HepG2 (cell line): ENCODE measurements around the gene BCL2L2. TPM values are rescaled to one million over a fixed set of nuclear protein-coding genes. Genes with fewer than 3 reads are reported as not detected.
A peak's percentile ranks its signal among the peaks of the same experiment; 100 is the strongest.

Source experiments
- ARNTL ChIP-seq: sonication (generic); formaldehyde crosslinking; IDR thresholded peaks from 2 replicates; pipeline ENCODE4 v1.4.0; 2020; ENCODE audit warnings: mild to moderate bottlenecking, missing genetic modification reagents
- GLI4 ChIP-seq: sonication (generic); formaldehyde crosslinking; IDR thresholded peaks from 2 replicates; pipeline ENCODE4 v1.5.1; 2020; ENCODE audit warnings: missing genetic modification reagents, mild to moderate bottlenecking, moderate library complexity, borderline replicate concordance
- KAT2B ChIP-seq: fragments of 150-350 bp; IDR thresholded peaks from 2 replicates; pipeline ENCODE4 v1.6.1; 2014; ENCODE audit warnings: low read depth, low read length, borderline replicate concordance
- KDM5A ChIP-seq: fragments of 200-600 bp; sonication (generic); IDR thresholded peaks from 2 replicates; pipeline ENCODE4 v1.7.0; 2018; ENCODE audit warnings: antibody characterized with exemption, mild to moderate bottlenecking, low read length, borderline replicate concordance
- MIER2 ChIP-seq: IDR thresholded peaks from 2 replicates; pipeline ENCODE4 v1.6.1; 2016; ENCODE audit warnings: missing biosample characterization, missing genetic modification reagents
- NFKBIZ ChIP-seq: IDR thresholded peaks from 2 replicates; pipeline ENCODE4 v1.6.1; 2018; ENCODE audit warnings: missing genetic modification reagents, missing compliant biosample characterization
- SOX6 ChIP-seq, 2 experiments: fragments of 450-650 bp in 1 of 2; sonication (generic) in 1 of 2; formaldehyde crosslinking in 1 of 2; IDR thresholded peaks; 2 replicates each; pipeline versions ENCODE4 v1.4.0 to v1.6.1; 2017 to 2020; ENCODE audit warnings: antibody characterized with exemption in 1 of 2, mild to moderate bottlenecking in 1 of 2, missing genetic modification reagents in 1 of 2
- TARDBP ChIP-seq: sonication (generic); formaldehyde crosslinking; IDR thresholded peaks from 2 replicates; pipeline ENCODE4 v1.8.0; 2022; ENCODE audit warnings: mild to moderate bottlenecking, missing genetic modification reagents
- YEATS4 ChIP-seq: sonication (generic); formaldehyde crosslinking; IDR thresholded peaks from 2 replicates; pipeline ENCODE4 v1.4.0; 2020; ENCODE audit warnings: missing genetic modification reagents, borderline replicate concordance
- ZBTB14 ChIP-seq: sonication (generic); formaldehyde crosslinking; IDR thresholded peaks from 2 replicates; pipeline ENCODE4 v1.4.0; 2020; ENCODE audit warnings: missing genetic modification reagents
- ZBTB2 ChIP-seq: sonication (generic); formaldehyde crosslinking; IDR thresholded peaks from 2 replicates; pipeline ENCODE4 v1.8.0; 2022; ENCODE audit warnings: low read depth, missing genetic modification reagents
- ZNF432 ChIP-seq: sonication (generic); formaldehyde crosslinking; IDR thresholded peaks from 2 replicates; pipeline ENCODE4 v1.5.0; 2020; ENCODE audit warnings: missing genetic modification reagents, mild to moderate bottlenecking, borderline replicate concordance
- ZNF563 ChIP-seq: sonication (generic); formaldehyde crosslinking; IDR thresholded peaks from 2 replicates; pipeline ENCODE4 v1.8.0; 2022; ENCODE audit warnings: mild to moderate bottlenecking, moderate library complexity, missing genetic modification reagents
- ZNF772 ChIP-seq: sonication (generic); formaldehyde crosslinking; IDR thresholded peaks from 2 replicates; pipeline ENCODE4 v1.5.0; 2020; ENCODE audit warnings: mild to moderate bottlenecking, missing genetic modification reagents
- ZNF782 ChIP-seq: sonication (generic); formaldehyde crosslinking; IDR thresholded peaks from 2 replicates; pipeline ENCODE4 v1.4.0; 2020; ENCODE audit warnings: missing genetic modification reagents, mild to moderate bottlenecking, borderline replicate concordance
- ZNF878 ChIP-seq: sonication (generic); formaldehyde crosslinking; IDR thresholded peaks from 2 replicates; pipeline ENCODE4 v1.8.1; 2023; ENCODE audit warnings: mild to moderate bottlenecking, missing genetic modification reagents, moderate library complexity
- polyA plus RNA-seq, 8 experiments: library from polyadenylated mRNA; depleted of rRNA in 3 of 8; stranded (reverse) in 7 of 8; unstranded in 1 of 8; fragments of >200 nt; fragmentation: Illumina TruSeq in 4 of 8; extraction: Trizol in 4 of 8; gene quantifications; 2 replicates each; pipeline versions ENCODE4 v1.2.1 to v1.2.3, GENCODE V29; 2011 to 2016; ENCODE audit warnings: low read depth in 4 of 8, missing spikeins in 1 of 8, mixed read lengths in 1 of 8; ENCODE audit not compliant: insufficient read depth in 1 of 8
- total RNA-seq, 5 experiments: library from RNA; depleted of rRNA; stranded (reverse); fragments of >200 nt; fragmentation: Illumina TruSeq; extraction: Trizol; gene quantifications; 2 replicates each; pipeline ENCODE4 v1.2.3, GENCODE V29; 2016; ENCODE audit warnings: low read depth in 1 of 5
- TF ChIP-seq, protein P1 (sequence below): sonication (generic); formaldehyde crosslinking; IDR thresholded peaks from 2 replicates; pipeline ENCODE4 v1.4.0; 2020; ENCODE audit warnings: missing genetic modification reagents
- TF ChIP-seq, protein P2 (sequence below): sonication (generic); formaldehyde crosslinking; IDR thresholded peaks from 2 replicates; pipeline ENCODE4 v1.9.0; 2021; ENCODE audit warnings: mild to moderate bottlenecking, missing genetic modification reagents

BCL2L2 gene
- total and polyA plus RNA-seq, 2 of the 13 experiments (the other 11 are each of a cell fraction or from before 2014, with no cell fraction given) = 28.1 to 49.8 TPM

DNA sequence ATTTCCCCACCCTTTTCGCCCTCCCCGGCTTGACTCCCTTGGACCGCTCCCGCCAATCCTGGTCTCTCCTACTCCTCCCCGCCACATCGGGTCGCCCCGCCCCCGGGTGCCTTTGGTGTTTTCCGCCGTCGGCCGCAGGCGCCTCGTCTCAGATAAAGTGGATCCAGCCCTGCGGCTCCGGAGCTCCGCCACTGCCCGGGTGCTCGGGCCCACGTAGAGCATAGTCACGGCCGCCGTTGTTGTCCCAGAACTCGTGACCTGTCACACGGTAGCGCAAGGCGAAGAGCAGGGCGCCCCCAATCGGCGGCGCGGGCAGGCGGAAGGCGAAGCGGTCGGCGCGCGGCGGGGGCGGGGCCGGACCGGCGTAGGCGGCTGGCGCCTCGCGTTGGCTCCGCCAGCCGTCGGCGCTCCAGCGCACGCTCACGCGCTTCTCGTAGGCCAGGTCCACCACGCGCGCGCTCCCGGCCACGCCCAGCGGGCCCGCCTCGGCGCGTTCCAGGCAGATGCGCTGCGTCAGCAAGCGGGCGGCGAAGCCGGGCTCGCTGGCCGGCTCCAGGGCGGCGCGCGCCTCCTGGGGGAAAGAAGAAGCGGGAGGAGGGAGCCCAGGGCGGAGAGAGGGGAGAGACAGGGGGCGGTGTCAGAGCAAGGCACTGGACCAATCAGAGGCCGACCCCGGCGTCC is 5.2 kb upstream of the BCL2L2 start (continued):
- TF ChIP-seq ZBTB14 (CRISPR knock-in tag) = peak; percentile 99
- TF ChIP-seq ZNF772 (CRISPR knock-in tag) = no peak; the same call in 1 of the 2 replicates
- no peak for TF ChIP-seq ARNTL (CRISPR knock-in tag)
- no peak for TF ChIP-seq SOX6 (IDR thresholded peaks at IDR 0.05)
- TF ChIP-seq SOX6 (CRISPR knock-in tag; IDR thresholded peaks at IDR 0.05) = no peak; the same call in 1 of the 2 replicates
- peak; percentile 68; the same call in 1 of the 2 replicates for TF ChIP-seq KDM5A
- no peak for TF ChIP-seq ZNF432 (CRISPR knock-in tag)
- 0 out of 2 replicates have a peak, but pooled peaks have one; percentile 3 for TF ChIP-seq KAT2B
- TF ChIP-seq MIER2 (CRISPR knock-in tag) = peak; percentile 87
- no peak; the same call in 1 of the 2 replicates for TF ChIP-seq ZNF563 (CRISPR knock-in tag)
- TF ChIP-seq TARDBP (CRISPR knock-in tag) = peak; percentile 93
- peak; percentile 43 for TF ChIP-seq ZNF782 (CRISPR knock-in tag)
- TF ChIP-seq ZNF878 (CRISPR knock-in tag) = no peak
- TF ChIP-seq ZBTB2 = no peak
- TF ChIP-seq, protein P1, sequence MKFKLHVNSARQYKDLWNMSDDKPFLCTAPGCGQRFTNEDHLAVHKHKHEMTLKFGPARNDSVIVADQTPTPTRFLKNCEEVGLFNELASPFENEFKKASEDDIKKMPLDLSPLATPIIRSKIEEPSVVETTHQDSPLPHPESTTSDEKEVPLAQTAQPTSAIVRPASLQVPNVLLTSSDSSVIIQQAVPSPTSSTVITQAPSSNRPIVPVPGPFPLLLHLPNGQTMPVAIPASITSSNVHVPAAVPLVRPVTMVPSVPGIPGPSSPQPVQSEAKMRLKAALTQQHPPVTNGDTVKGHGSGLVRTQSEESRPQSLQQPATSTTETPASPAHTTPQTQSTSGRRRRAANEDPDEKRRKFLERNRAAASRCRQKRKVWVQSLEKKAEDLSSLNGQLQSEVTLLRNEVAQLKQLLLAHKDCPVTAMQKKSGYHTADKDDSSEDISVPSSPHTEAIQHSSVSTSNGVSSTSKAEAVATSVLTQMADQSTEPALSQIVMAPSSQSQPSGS (CRISPR knock-in tag) = peak; percentile 75
- TF ChIP-seq YEATS4 (CRISPR knock-in tag) = no peak; the same call in 1 of the 2 replicates
- TF ChIP-seq, protein P2, sequence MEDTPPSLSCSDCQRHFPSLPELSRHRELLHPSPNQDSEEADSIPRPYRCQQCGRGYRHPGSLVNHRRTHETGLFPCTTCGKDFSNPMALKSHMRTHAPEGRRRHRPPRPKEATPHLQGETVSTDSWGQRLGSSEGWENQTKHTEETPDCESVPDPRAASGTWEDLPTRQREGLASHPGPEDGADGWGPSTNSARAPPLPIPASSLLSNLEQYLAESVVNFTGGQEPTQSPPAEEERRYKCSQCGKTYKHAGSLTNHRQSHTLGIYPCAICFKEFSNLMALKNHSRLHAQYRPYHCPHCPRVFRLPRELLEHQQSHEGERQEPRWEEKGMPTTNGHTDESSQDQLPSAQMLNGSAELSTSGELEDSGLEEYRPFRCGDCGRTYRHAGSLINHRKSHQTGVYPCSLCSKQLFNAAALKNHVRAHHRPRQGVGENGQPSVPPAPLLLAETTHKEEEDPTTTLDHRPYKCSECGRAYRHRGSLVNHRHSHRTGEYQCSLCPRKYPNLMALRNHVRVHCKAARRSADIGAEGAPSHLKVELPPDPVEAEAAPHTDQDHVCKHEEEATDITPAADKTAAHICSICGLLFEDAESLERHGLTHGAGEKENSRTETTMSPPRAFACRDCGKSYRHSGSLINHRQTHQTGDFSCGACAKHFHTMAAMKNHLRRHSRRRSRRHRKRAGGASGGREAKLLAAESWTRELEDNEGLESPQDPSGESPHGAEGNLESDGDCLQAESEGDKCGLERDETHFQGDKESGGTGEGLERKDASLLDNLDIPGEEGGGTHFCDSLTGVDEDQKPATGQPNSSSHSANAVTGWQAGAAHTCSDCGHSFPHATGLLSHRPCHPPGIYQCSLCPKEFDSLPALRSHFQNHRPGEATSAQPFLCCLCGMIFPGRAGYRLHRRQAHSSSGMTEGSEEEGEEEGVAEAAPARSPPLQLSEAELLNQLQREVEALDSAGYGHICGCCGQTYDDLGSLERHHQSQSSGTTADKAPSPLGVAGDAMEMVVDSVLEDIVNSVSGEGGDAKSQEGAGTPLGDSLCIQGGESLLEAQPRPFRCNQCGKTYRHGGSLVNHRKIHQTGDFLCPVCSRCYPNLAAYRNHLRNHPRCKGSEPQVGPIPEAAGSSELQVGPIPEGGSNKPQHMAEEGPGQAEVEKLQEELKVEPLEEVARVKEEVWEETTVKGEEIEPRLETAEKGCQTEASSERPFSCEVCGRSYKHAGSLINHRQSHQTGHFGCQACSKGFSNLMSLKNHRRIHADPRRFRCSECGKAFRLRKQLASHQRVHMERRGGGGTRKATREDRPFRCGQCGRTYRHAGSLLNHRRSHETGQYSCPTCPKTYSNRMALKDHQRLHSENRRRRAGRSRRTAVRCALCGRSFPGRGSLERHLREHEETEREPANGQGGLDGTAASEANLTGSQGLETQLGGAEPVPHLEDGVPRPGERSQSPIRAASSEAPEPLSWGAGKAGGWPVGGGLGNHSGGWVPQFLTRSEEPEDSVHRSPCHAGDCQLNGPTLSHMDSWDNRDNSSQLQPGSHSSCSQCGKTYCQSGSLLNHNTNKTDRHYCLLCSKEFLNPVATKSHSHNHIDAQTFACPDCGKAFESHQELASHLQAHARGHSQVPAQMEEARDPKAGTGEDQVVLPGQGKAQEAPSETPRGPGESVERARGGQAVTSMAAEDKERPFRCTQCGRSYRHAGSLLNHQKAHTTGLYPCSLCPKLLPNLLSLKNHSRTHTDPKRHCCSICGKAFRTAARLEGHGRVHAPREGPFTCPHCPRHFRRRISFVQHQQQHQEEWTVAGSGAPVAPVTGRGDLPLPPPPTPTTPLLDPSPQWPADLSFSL (CRISPR knock-in tag) = no peak; the same call in 1 of the 2 replicates
- TF ChIP-seq NFKBIZ (CRISPR knock-in tag) = 0 out of 2 replicates have a peak, but pooled peaks have one; percentile 52
- TF ChIP-seq GLI4 = no peak; the same call in 1 of the 2 replicates
